Stomach (tissue), 19 donors: Measurements from ENCODE around the gene POLD2. TPM values are rescaled to one million over a fixed set of nuclear protein-coding genes. Genes with fewer than 3 reads are reported as not detected.
"Not testable (repeated sequence)": the region's sequence is repeated elsewhere in the genome, so short reads cannot be mapped to it uniquely, and the experiment has no call there.

Experiments
- DNase-seq, 2 donors: peaks; one replicate each; pipeline versions ENCODE4 v3.0.0 to v3.0.0-alpha.2; 2013 to 2019
- H3K27ac ChIP-seq, 5 donors: fragments of 200-600 bp in 4 of 5; sonication (generic) in 4 of 5; one replicate each; pipeline ENCODE4 v1.5.1; 2013 to 2019; ENCODE audit warnings: mild to moderate bottlenecking in 1 of 5, moderate library complexity in 1 of 5
- H3K27me3 ChIP-seq, 3 donors: fragments of 200-600 bp; sonication (generic); one replicate each; pipeline ENCODE4 v1.5.1; 2017 to 2019; ENCODE audit warnings: mixed run types in 1 of 3
- H3K36me3 ChIP-seq, 4 donors: fragments of 200-600 bp; sonication (generic); 1 replicate in 3 of 4; 2 replicates in 1 of 4; pipeline ENCODE4 v1.5.1; 2016 to 2019
- H3K4me1 ChIP-seq, 4 donors: fragments of 200-600 bp; sonication (generic); one replicate each; pipeline ENCODE4 v1.5.1; 2016 to 2019
- H3K4me3 ChIP-seq, 4 donors: fragments of 200-600 bp; sonication (generic) in 3 of 4; one replicate each; pipeline ENCODE4 v1.5.1; 2016 to 2019; ENCODE audit warnings: mild to moderate bottlenecking in 1 of 4
- H3K9me3 ChIP-seq, 4 donors: fragments of 200-600 bp; sonication (generic); one replicate each; pipeline ENCODE4 v1.5.1; 2016 to 2019
- CTCF ChIP-seq, 7 experiments: fragments of 450-650 bp in 4 of 7; fragments of 200-600 bp in 3 of 7; sonication (generic) in 3 of 7; IDR thresholded peaks; one replicate each; pipeline ENCODE4 v1.5.1; 2016 to 2019; ENCODE audit warnings: antibody characterized with exemption in 7 of 7, control low read depth in 2 of 7, mild to moderate bottlenecking in 1 of 7
- EP300 ChIP-seq: sonication (generic); formaldehyde crosslinking; IDR thresholded peaks from one replicate; pipeline ENCODE4 v1.6.1; 2017; ENCODE audit warnings: antibody characterized with exemption
- POLR2A ChIP-seq, 4 donors: fragments of 450-650 bp; IDR thresholded peaks; one replicate each; pipeline ENCODE4 v1.6.1; 2016; ENCODE audit warnings: antibody characterized with exemption in 4 of 4, control low read depth in 2 of 4, mild to moderate bottlenecking in 1 of 4, moderate library complexity in 1 of 4
- POLR2AphosphoS5 ChIP-seq, 3 donors: sonication (generic); formaldehyde crosslinking; IDR thresholded peaks; one replicate each; pipeline ENCODE4 v1.6.1; 2016; ENCODE audit warnings: antibody characterized with exemption in 3 of 3
- WGBS, 5 donors: extraction: QIAGEN DNeasy Blood & Tissue Kit in 3 of 5; methylation state at CpG; one replicate each; pipeline versions ENCODE4 v1.1.5 to v1.1.7; 2013 to 2018; 5-methylcytosine and 5-hydroxymethylcytosine counted together
- intact Hi-C: fragments of 100-400 bp; cut with DNase I; formaldehyde crosslinking; loops from one replicate; pipeline ENCODE4 v1.15.1; 2023; ENCODE audit warnings: low total_unique reads
- long read RNA-seq, 10 donors: transcript quantifications; one replicate each; lab custom pipeline, GENCODE V29; 2026
- polyA plus RNA-seq, 3 donors: library from polyadenylated mRNA; stranded (reverse); fragments of 200-250 nt; gene quantifications; one replicate each; pipeline ENCODE4 v1.2.3, GENCODE V29; 2013
- total RNA-seq, 5 donors: library from RNA; depleted of rRNA; stranded (reverse); fragments of >200 nt; gene quantifications; one replicate each; pipeline versions ENCODE4 v1.1.0 to v1.2.3, GENCODE V29; 2014 to 2016
- donor health status: healthy with polysubstance abuse.
- donor health status: Bipolar disorder and iron deficiency.
- donor health status: healthy.

POLD2 gene
- total RNA-seq (10 to 100 TPM; 19.8 to 91.2 (median 34.3) TPM), polyA plus RNA-seq (10 to 100 TPM; 77.2 to 85.4 (median 79.6) TPM)
- long read RNA-seq, donor 1, transcript POLD2-218 (11 exons, 1,619 nt) = major isoform, 6 of 9 reads
- long read RNA-seq, donor 1, partial matches to known transcripts = 0 of 9 reads
- long read RNA-seq, donor 1, other reads (novel, unspliced or antisense) = 0 of 9 reads
- long read RNA-seq, donor 2, transcript POLD2-218 (11 exons, 1,619 nt) = major isoform, 14 of 17 reads
- long read RNA-seq, donor 2, partial matches to known transcripts = 0 of 17 reads
- long read RNA-seq, donor 2, other reads (novel, unspliced or antisense) = 0 of 17 reads
- long read RNA-seq, donor 3, transcript POLD2-218 (11 exons, 1,619 nt) = major isoform, 8 of 13 reads
- long read RNA-seq, donor 3, partial matches to known transcripts = 0 of 13 reads
- long read RNA-seq, donor 3, other reads (novel, unspliced or antisense) = 0 of 13 reads
- long read RNA-seq, donor 4, partial matches to known transcripts = 0 of 2 reads
- long read RNA-seq, donor 4, other reads (novel, unspliced or antisense) = 0 of 2 reads
- long read RNA-seq, donor 5, transcript POLD2-218 (11 exons, 1,619 nt) = major isoform, 14 of 43 reads
- long read RNA-seq, donor 5, partial matches to known transcripts = 22 of 43 reads
- long read RNA-seq, donor 5, other reads (novel, unspliced or antisense) = 0 of 43 reads
- long read RNA-seq, donor 6, transcript POLD2-218 (11 exons, 1,619 nt) = major isoform, 37 of 67 reads
- long read RNA-seq, donor 6, transcript POLD2-207 (11 exons, 1,659 nt) = minor isoform, 7 of 67 reads
- long read RNA-seq, donor 6, partial matches to known transcripts = 18 of 67 reads
- long read RNA-seq, donor 6, other reads (novel, unspliced or antisense) = 0 of 67 reads
- long read RNA-seq, donor 7, transcript POLD2-218 (11 exons, 1,619 nt) = major isoform, 10 of 29 reads
- long read RNA-seq, donor 7, partial matches to known transcripts = 12 of 29 reads
- long read RNA-seq, donor 7, other reads (novel, unspliced or antisense) = 0 of 29 reads
- long read RNA-seq, donor 8, transcript POLD2-218 (11 exons, 1,619 nt) = major isoform, 13 of 16 reads
- long read RNA-seq, donor 8, partial matches to known transcripts = 0 of 16 reads
- long read RNA-seq, donor 8, other reads (novel, unspliced or antisense) = 0 of 16 reads
- long read RNA-seq, donor 9, transcript POLD2-218 (11 exons, 1,619 nt) = major isoform, 6 of 34 reads
- long read RNA-seq, donor 9, partial matches to known transcripts = 23 of 34 reads
- long read RNA-seq, donor 9, other reads (novel, unspliced or antisense) = 0 of 34 reads
- long read RNA-seq, donor 10, partial matches to known transcripts = 0 of 5 reads
- long read RNA-seq, donor 10, other reads (novel, unspliced or antisense) = 0 of 5 reads

- H3K4me1 ChIP-seq = peaks cover 6 to 45% (median 35%) of the 10 kb centered on the region in 4 donors
- H3K36me3 ChIP-seq = peaks cover 5 to 36% (median 28%) of the 10 kb centered on the region in 4 donors
- H3K9me3 ChIP-seq = no peaks in the 10 kb centered on the region
- peak; percentile 97 to 99 for DNase-seq
- intact Hi-C loops = loop anchor here (10.0 kb wide), 1 partner anchor 49 kb away; no protein-coding TSS in a partner anchor
- 0 to 1% (median 0%) methylated on average over 52 to 86 of the region's 86 CpGs for WGBS, 5 donors
- H3K4me3 ChIP-seq = peak within 1 kb of the TSS; percentile 59 to 91 (median 82)
- peak within 1 kb of the TSS; percentile 82 to 94 (median 93) for H3K27ac ChIP-seq
- TF ChIP-seq POLR2A (IDR thresholded peaks at IDR 0.05) (no peak), POLR2AphosphoS5 (IDR thresholded peaks at IDR 0.05) (peak; percentile 16 to 73 (median 20)), EP300 (no peak), CTCF (IDR thresholded peaks at IDR 0.05) (no peak)
- no peaks in the 10 kb centered on the region for H3K27me3 ChIP-seq
Measured at GRCh38 chr7:44123190-44124003, at the start of gene POLD2. Gene POLD2 (minus strand): TSS chr7:44123548. CDS start chr7:44122053, 1,495 bp downstream.

- Histone ChIP-seq H3K4me1 (no peaks in the 10 kb centered on the region), H3K9me3 (no peaks in the 10 kb centered on the region), H3K4me3 (no peak overlapping the region), H3K27me3 (peaks cover 0 to 13% (median 7%) of the 10 kb centered on the region in 3 donors), H3K27ac (no peak overlapping the region), H3K36me3 (no peaks in the 10 kb centered on the region)
- DNase-seq = peak in 1 of 2 donors; percentile 55
- TF ChIP-seq EP300 = no peak
- no peak for TF ChIP-seq CTCF (IDR thresholded peaks at IDR 0.05)
- no peak for TF ChIP-seq POLR2A (IDR thresholded peaks at IDR 0.05)
- TF ChIP-seq POLR2AphosphoS5 (IDR thresholded peaks at IDR 0.05) = no peak
- intact Hi-C loops = no loop called here
- 79 to 88% (median 80%) methylated on average over 6 of the region's 6 CpGs for WGBS, 5 donors
Measured at GRCh38 chr7:44172803-44173424, 49.6 kb upstream of the POLD2 start.

GRCh38 chr7:44172352-44172751 lies 49.0 kb upstream of the POLD2 start:
- TF ChIP-seq POLR2AphosphoS5 (IDR thresholded peaks at IDR 0.05) (no peak), EP300 (no peak), POLR2A (IDR thresholded peaks at IDR 0.05) (no peak), CTCF (IDR thresholded peaks at IDR 0.05) (no peak)
- no peak for DNase-seq
- intact Hi-C loops = no loop called here
- Histone ChIP-seq H3K4me1 (no peaks in the 10 kb centered on the region), H3K36me3 (no peaks in the 10 kb centered on the region), H3K4me3 (no peak overlapping the region), H3K9me3 (no peaks in the 10 kb centered on the region), H3K27me3 (peaks cover 0 to 13% (median 3%) of the 10 kb centered on the region in 3 donors), H3K27ac (no peak overlapping the region)

GRCh38 chr7:44171901-44172300 lies 48.6 kb upstream of the POLD2 start:
- DNase-seq, H3K4me1 ChIP-seq, H3K36me3 ChIP-seq, H3K9me3 ChIP-seq, intact Hi-C loops, H3K4me3 ChIP-seq, H3K27ac ChIP-seq: not testable (repeated sequence)
- WGBS, 5 donors = 87 to 95% (median 94%) methylated on average over 9 of the region's 9 CpGs
- peaks cover 0 to 13% (median 3%) of the 10 kb centered on the region in 3 donors for H3K27me3 ChIP-seq
